GM18909 (cell line): Measurements from ENCODE around the gene MYO3B.

ENCODE experiments used
- ATAC-seq: cut with Tn5 transposase; IDR thresholded peaks from one replicate; pipeline ENCODE4 v1.9.1; 2021; ENCODE audit warnings: mild to moderate bottlenecking; ENCODE audit not compliant: unreplicated experiment, poor library complexity

MYO3B gene

DNA sequence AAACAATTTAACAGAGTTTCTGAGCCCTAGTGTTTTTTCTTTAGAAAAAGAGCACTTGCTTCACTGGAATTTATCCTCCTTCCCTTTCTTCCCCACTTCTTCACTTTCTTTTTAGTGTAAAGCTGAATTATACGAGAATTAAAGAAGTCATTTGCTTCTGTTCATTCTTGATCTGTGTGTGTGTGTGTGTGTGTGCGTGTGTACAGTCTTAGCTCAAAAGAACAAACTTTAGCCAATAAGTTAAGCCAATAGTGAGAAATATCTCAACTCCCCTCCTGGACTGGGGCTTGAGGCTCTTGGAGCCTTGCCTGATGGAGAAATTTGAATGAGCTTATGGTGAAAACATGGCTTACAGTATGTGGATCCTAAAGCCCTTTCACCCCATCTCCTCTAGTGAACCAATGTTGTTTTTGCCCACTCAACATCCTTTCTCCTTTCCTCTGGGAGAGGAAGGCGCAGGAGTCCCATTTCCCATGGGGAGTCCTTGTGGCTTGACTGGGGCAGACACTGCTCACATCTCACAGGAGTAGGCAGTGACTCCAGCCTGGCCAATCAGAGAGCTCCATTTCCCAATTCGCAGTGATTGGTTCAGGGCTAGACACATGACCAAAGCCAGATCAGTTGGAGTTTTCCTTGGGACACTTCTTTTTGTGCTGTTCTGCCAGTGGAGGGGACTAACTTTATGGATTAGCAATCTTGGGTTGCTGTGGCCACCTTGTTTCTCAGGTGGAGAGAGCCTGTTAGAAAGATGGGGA lies 16.3 kb upstream of the MYO3B start:
- ATAC-seq, result no peak

DNA sequence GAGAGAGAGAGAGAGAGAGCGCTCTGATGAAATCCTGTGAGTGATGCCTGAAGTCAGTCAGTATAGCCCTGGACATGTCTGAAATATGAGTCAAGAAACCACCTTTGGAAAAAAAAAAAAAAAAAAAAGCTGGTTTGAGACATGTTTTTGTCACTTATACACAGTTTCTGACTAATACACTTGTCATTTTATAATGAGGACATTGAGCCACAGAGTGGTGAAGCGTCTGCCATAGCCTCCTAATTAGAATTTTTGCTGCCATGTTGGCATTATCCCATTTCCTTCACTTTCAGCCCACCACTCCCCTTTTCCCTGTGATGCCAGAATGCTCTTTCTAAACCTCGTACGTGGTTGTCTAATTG lies 15.7 kb upstream of the MYO3B start:
- no peak for ATAC-seq

DNA sequence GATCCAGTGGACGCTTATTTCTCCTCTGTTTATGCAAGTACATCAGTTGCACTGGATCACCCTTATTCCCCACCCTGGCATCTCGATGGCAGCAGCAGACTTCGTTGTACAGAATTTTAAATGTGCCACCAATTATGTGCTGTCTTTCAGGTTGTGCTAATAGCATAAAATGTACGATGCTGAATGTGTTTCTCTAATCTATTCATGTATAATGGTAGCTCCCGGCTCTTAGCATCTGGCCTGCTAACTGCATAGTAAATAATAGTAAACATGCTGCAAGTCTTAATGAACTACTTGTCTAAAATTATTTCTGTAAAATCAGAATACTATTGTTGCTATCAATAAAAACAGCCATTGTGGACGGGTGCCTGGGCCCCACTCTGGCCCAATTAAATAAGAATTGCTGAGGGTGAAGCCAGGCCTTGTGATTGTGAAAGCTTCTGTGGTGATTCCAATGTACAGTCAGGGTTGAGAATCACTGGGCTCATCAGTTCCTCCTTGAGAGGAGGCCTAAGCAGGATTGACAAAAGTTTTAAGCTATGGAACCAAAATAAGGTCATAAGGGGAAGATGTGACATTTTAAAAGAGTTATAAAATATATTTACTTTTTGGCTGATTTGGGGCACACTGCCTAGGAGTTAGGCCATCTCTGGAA lies 14.4 kb upstream of the MYO3B start:
- ATAC-seq, result no peak

DNA sequence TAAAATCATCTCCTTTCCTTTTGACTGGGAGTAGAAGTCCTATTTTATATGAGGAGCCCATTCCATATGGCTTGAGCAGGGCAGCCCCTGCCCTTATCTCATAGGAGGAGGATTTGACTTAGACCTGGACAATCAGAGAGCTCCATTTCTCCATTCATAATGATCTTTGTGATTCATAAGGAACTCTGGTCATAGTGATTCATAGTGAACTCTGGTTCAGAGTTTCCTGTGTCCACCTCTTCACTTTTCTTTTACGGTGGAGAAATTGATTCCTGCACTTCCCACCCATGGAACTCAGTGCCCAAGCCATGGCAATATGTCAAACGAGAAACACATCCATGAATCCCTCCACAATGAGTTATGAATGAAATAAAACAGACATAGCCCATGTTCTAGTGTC lies 12.8 kb upstream of the MYO3B start:
- no peak for ATAC-seq

DNA sequence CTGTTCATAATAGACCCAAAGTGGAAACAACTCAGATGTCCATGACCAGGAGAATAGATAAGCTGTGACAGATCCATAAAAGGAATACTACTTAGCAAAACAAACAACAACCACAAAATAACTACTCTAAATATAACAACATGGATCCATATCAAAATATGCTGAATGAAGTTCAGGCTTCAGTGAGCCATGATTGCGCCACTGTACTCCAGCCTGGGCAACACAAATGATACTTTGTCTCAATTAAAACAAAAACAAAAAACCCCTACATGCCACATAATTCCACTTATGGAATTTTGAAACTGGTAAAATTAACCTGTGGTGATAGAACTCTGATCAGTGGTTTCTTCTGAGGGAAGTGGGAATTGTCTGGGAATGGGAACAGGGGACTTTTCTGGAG lies 11.2 kb upstream of the MYO3B start:
- no peak for ATAC-seq

DNA sequence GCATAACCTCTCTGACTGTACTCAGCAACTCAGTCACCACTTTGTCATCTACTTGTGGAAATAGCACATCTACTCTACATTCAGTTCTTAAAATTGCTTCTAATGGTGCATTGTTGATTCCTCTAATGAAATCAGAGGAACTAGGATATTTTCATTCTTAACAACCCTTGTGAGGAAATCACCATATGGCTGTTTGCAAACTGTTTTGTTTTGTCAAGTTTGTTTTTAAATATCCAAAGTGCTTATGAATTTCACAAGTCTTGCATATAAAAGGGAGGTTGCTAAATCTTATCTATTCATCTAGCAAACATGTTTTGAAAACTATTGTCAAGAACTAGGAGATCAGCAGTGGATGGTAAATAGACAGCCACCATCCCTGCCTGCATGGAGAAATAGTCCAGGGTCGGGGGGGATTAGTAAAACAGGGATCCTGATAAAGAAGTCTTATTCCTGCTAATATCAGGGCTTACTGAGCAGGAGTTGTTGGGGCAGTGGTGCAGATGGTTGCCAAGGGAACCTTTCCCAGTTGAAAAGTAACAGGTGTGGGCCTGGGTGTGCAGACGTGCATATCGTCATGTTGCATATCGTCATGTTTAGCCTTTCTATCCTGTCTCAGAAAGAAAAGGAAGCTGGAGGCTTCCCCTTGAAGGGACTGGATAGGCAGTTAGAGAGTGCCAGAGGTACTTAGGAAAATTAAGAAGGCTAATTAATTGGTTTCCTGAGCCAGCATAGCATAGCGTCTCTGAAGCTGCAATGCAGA lies 7.5 kb upstream of the MYO3B start:
- ATAC-seq, result no peak

DNA sequence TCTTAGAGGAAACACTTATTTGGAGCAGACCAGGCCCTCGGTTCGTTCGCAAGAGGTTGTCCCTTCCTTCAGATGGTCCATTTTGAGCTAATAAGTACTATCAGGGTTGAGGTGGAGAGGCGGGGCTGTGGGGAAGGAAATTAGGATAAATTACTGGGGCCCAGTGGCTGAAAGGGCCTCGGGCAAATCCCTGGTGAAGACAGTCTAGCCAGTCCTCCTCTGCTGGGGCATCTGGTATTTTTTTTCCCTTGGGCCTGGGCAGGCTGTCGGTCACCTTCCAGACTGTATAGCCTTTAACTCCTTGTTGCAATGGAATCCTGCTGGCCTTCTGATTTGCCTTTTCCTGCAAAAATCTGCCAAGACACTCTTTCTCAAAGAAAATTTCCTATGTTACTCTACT lies 1.7 kb upstream of the MYO3B start:
- no peak for ATAC-seq

DNA sequence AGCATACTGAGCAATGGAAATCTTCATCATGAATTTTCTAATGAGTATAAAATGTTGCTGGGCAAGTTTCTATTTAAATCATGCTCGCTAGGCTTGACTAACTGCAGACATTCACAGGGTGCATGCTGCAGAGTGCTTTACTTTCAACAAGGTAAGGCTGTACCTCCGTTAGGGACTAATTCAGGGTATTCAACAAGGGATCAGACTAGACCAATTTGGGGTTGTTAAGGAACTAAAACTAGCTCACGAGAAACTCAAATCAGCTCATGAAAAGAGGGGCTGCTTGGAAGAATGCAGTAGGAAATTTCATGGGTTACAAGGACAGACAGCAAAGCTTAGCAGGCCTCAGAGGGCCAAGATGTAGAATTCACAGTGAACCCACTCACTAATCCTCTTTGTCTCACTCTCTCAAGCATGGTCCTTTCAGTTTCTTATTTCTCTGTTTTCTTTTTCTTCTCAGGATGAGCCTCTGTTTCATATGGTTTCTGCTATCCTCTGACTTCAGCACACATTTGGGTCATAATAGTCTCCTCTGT lies 2.2 kb downstream of the MYO3B start:
- ATAC-seq, result peak; percentile 72

DNA sequence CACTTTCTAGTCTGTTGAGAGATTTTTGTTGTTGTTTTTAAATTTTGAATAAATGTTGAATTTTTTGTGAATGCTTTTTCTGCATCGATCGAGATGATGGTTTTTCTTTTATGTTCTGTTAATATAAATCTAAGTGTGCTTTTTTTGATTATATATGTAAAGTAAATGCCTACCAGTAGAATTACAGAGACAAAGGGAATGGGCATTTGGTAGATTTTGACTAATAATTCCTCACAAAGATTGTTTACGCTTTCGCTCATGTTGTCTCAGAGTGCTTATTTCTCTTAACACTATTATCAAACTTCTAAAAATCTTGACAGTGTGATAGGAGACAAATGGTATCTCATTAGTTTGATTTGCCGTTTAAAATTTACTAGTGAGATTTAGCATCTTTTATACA lies 3.7 kb downstream of the MYO3B start:
- ATAC-seq, result no peak

DNA sequence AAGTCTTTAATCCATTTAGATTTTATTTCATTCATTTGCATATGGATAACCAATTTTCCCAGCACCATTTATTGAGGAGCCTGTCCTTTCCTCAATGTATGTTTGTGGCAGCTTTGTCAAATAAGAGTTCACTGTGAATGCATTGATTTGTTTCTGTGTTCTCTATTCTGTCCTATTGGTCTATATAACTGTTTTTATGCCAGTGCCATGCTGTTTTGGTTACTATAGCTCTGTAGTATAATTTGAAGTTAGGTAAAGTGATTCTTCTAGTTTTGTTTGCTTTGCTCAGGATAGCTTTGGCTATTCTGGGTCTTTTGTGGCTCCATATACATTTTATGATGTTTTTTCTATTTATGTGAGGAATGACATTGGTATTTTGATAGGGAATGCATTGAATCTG lies 7.4 kb downstream of the MYO3B start:
- ATAC-seq, result no peak

DNA sequence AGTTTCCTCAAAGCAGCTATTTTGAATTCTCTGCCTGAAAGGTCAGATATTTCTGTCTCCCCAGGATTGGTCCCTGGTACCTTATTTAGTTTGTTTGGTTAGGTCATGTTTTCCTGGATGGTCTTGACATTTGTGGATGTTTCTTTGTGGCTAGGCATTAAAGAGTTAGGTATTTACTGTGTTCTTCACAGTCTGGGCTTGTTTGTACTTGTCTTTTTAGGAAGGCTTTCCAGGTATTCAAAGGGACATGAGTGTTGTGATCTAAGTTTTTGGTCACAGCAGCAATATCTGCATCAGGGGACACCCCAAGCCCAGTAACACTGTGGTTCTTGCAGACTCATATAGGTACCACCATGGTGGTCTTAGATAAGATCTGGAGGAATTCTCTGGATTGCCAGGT lies 11.8 kb downstream of the MYO3B start:
- no peak for ATAC-seq

DNA sequence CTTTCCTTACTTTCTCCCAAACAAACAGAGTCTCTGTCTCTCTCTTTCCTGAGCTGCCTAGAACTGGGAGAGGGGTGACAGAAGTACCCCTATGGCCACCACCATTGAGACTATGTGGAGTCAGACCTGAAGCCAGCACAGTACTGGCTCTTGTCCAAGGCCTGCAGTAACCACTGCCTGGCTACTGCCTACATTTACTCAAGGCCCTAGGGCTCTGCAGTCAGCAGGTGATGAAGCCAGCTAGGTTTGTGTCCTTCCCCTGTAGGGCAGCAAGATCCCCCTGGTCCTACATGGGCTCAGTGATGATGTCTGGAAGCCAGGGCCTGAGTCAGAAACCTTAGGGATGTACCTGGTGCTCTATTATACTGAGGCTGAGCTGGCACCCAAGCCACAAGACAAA lies 12.2 kb downstream of the MYO3B start:
- no peak for ATAC-seq

DNA sequence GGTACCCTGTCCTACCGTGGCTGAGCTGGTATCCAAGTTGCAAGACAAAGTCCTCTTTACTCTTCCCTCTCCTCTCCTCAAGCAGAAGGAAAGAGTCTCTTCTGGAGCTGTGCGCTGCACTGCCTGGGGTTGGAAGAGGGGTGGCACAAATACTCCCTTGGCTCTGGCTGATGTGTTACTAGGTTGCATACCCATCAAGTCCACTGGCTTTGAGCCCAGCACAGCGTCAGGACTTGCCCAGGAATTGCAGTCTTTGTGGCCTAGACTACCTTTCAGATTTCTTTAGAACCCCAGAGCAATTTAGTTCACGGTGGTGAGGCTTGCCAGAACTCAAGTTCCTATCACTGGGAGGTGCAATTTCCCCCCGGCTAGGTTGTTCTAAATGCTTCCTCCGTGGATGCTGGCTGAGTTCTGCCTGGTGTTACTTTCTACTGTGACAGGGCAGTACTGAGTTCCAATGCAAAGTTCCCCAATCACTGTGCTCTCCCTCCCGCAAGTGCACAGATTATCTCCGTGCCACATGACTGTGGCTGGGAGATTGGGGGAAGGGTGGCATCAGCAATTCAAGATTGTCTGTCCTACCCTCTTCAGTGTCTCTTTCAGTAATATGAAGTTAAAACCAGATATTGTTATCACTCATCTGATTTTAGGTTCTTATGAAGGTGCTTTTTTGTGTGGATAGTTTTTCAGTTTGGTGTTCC lies 13.4 kb downstream of the MYO3B start:
- ATAC-seq, result no peak

DNA sequence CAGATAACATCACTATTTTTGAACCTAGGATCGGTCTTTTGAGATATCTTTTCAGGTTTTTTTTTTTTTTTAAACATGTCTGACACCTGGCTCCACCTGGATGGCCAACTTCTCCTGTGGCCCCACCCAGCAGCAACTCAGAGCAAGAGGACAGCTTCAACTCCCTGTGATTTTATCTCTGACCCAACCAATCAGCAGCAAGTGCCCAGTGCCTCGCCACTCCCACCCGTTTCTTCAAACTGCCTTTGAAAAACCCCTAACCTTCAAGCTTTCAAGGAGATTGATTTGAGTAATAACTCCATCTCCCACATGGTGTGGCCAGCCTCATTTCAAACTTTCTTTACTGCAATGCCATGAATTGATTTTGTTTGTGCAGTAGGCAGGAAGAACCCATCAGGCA lies 19.0 kb downstream of the MYO3B start:
- no peak for ATAC-seq

DNA sequence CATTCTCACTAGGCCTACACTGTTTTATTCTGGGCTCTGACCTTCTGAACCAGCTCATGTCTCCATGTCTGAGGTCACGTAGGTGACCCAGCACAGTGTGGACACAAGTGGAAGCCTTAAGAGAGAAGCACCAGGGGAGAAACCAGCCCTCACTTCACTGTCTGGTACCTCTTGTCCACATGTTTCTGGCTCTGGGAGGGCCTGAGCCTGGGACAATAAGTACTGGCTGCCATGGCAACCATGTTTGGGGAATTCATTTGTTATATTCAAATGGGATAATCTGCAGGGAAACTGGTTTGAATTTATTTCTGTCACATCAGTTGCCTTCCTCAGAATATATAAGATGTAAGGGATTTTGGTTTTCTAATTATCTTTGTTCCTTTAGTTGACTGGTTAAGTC lies 23.3 kb downstream of the MYO3B start:
- no peak for ATAC-seq

DNA sequence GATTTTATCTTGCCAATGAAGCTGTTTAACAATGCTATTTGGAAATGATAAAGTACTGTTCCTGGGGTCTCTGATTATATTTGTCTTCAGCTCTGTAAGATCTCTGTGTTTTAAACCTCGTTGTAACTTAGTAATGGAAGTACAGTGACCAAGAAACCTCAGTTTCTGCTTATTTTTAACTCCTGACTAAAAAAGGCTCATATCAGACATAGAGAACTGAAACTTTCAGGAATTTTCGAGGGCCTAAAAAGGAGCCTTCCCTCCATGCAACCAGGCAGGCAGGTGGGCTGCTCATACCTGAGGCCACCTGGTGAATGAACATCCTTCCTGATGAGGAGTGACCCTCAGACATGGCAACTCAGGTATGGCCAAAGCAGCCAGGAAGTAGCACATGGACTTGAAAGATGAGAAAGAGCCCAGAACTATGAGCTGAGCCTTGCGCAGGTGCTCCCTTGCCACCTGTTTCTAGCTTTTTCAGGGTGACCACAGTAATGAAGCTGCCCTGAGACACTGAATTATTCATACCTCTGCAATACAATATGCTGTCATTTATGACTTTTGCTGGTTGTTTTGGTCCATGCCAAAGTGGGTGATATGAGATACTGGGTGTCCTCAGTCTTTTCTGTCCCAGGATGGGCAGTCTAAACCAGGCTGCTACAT lies 23.9 kb downstream of the MYO3B start:
- ATAC-seq, result no peak

DNA sequence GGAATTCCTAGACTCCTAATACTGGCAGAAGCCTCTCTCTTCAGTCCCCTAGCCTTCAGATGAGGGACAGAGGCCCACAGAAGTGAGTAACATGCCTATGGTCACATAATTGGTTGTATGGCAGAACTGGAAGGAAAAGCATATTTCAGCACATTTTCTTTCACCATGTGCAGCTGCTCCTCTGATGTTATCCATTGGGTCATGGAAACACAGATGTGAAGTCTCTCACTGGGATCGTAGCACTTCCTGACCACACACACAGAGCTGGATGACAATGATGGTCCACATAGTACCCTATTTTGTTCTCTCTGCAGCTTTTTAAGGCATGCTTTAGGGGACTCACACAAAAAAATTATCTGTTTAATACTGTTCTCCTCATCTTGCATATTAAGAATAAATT lies 24.5 kb downstream of the MYO3B start:
- ATAC-seq, result no peak

DNA sequence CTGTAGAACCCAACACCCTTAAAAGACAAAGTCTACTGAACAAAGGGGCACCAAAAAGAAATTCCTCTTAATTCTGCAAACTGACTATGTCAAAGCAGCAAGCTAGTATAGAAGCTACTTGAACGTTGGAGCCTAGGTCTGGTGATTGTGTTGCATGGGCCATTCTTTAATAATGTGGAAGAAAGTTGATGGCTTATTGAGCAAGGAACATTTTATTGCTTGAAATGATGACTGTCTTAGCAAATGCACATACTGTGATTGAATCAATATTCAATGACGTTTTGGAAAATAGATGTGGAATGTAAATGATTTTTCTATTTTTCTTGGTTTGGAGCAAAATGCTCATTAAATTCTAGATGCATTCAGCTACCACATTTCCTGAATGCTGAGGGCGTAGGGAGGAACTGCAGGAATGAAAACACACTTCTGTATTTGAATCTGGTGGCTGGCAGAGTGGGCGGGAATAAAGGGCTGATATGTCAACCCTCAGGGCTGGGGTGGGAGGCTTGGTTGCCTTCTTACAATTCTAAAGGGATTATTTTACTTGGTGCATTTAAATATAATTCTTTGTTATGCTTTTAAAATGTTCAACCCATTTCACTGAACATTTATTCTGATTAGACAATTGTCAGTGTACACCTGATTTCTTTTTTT lies 26.5 kb downstream of the MYO3B start:
- ATAC-seq, result no peak

DNA sequence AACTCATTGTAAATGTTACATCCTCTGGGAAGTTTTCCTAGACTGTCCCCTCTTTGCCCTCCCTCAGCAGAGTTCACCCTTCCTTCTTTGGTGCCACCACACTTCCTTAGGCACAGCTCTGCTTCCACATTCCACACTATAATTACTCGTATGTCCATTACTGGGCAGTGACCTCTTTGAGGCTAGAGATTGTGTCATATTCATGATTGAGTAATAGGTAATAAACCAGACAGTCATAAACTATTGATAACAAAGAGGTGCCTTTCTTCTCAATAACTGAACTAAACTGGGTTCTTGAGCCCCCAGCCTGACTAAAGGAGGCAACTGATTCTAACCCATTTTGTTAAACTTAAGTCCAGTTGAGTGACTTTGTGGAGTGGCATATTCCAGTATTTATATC lies 28.3 kb downstream of the MYO3B start:
- ATAC-seq, result no peak
